ENCODE measurements around the gene TBC1D21.

- TF ChIP-seq CTCF (conservative IDR thresholded peaks at IDR 0.05; ENCODE audit: low read depth, low read length): no peak
- no peak for TF ChIP-seq EZH2 (IDR thresholded peaks at IDR 0.05; ENCODE audit: borderline replicate concordance, low read depth, low read length, poor library complexity, severe bottlenecking)
These were observed 53.0 kb downstream of the TBC1D21 start, which contains the start of gene LOXL1 for GRCh38 chr15:73926219-73927002.

All from A673 (cell line).